SK-N-SH (cell line): ENCODE measurements around the gene NOXA1.
"Not testable (repeated sequence)": the region's sequence is repeated elsewhere in the genome, so short reads cannot be mapped to it uniquely, and the experiment has no call there.

Experiments used
- CHD2 ChIP-seq: fragments of 150-350 bp; IDR thresholded peaks from 2 replicates; pipeline ENCODE4 v1.6.1; 2018; ENCODE audit warnings: low read length; ENCODE audit not compliant: partially characterized antibody
- EP300 ChIP-seq, 2 experiments: IDR thresholded peaks; 2 replicates each; pipeline versions ENCODE4 v1.4.0 to v1.6.1; 2012; ENCODE audit warnings: borderline replicate concordance in 1 of 2, low read depth in 1 of 2, low read length in 1 of 2
- EZH2phosphoT487 ChIP-seq: fragments of 200-600 bp; sonication (generic); IDR thresholded peaks from 2 replicates; pipeline ENCODE4 v1.6.1; 2017; ENCODE audit warnings: low read depth, mixed run types, mild to moderate bottlenecking, antibody characterized with exemption, moderate library complexity, borderline replicate concordance
- FOSL2 ChIP-seq: IDR thresholded peaks from 2 replicates; pipeline ENCODE4 v1.4.0; 2012; ENCODE audit warnings: low read depth, mild to moderate bottlenecking, moderate library complexity, borderline replicate concordance
- FOXJ3 ChIP-seq: sonication (generic); formaldehyde crosslinking; IDR thresholded peaks from 2 replicates; pipeline ENCODE4 v1.5.1; 2020; ENCODE audit warnings: mild to moderate bottlenecking, missing genetic modification reagents
- FOXM1 ChIP-seq: IDR thresholded peaks from 2 replicates; pipeline ENCODE4 v1.4.0; 2012; ENCODE audit warnings: low read depth, mild to moderate bottlenecking
- JUND ChIP-seq: IDR thresholded peaks from 2 replicates; pipeline ENCODE4 v1.4.0; 2012
- TF ChIP-seq, protein P1 (sequence below): IDR thresholded peaks from 2 replicates; pipeline ENCODE4 v1.4.0; 2012; ENCODE audit warnings: low read depth
- TF ChIP-seq, protein P2 (sequence below): fragments of 200-600 bp; sonication (generic); IDR thresholded peaks from 2 replicates; pipeline ENCODE4 v1.6.1; 2017; ENCODE audit warnings: antibody characterized with exemption, mild to moderate bottlenecking, moderate library complexity
- TF ChIP-seq, protein P3 (sequence below): IDR thresholded peaks from 2 replicates; pipeline ENCODE4 v1.6.1; 2012; ENCODE audit warnings: mild to moderate bottlenecking, low read depth, low read length, moderate library complexity

DNA sequence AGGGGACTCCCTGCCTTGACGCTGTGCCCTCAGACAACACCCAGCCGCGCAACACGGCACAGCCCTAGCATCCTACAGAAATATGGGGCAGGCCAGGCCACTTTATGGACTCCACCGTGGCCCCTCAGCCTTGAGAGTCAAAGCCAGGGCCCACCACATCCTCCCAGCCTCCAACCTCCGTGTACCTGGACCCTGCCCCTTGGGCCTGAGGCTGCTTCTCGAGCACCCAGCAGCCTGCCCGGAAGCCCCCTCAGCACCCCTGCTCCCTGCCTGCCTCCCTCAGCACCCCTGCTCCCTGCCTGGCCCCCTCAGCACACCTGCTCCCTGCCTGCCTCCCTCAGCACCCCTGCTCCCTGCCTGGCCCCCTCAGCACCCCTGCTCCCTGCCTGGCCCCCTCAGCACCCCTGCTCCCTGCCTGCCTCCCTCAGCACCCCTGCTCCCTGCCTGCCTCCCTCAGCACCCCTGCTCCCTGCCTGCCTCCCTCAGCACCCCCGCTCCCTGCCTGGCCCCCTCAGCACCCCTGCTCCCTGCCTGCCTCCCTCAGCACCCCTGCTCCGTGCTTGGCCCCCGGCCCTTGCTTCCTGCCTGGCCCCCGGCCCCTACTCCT is 36.6 kb upstream of the NOXA1 start:
- TF ChIP-seq, protein P1, sequence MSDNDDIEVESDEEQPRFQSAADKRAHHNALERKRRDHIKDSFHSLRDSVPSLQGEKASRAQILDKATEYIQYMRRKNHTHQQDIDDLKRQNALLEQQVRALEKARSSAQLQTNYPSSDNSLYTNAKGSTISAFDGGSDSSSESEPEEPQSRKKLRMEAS: not testable (repeated sequence)
- TF ChIP-seq, protein P2, sequence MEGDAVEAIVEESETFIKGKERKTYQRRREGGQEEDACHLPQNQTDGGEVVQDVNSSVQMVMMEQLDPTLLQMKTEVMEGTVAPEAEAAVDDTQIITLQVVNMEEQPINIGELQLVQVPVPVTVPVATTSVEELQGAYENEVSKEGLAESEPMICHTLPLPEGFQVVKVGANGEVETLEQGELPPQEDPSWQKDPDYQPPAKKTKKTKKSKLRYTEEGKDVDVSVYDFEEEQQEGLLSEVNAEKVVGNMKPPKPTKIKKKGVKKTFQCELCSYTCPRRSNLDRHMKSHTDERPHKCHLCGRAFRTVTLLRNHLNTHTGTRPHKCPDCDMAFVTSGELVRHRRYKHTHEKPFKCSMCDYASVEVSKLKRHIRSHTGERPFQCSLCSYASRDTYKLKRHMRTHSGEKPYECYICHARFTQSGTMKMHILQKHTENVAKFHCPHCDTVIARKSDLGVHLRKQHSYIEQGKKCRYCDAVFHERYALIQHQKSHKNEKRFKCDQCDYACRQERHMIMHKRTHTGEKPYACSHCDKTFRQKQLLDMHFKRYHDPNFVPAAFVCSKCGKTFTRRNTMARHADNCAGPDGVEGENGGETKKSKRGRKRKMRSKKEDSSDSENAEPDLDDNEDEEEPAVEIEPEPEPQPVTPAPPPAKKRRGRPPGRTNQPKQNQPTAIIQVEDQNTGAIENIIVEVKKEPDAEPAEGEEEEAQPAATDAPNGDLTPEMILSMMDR: not testable (repeated sequence)
- TF ChIP-seq FOXJ3 (CRISPR knock-in tag); FOXM1; CHD2; FOSL2; EZH2phosphoT487; EP300 (IDR thresholded peaks at IDR 0.05; ENCODE audit: borderline replicate concordance in 1 of 2, low read depth in 1 of 2, low read length in 1 of 2); JUND: not testable (repeated sequence)
- TF ChIP-seq, protein P3, sequence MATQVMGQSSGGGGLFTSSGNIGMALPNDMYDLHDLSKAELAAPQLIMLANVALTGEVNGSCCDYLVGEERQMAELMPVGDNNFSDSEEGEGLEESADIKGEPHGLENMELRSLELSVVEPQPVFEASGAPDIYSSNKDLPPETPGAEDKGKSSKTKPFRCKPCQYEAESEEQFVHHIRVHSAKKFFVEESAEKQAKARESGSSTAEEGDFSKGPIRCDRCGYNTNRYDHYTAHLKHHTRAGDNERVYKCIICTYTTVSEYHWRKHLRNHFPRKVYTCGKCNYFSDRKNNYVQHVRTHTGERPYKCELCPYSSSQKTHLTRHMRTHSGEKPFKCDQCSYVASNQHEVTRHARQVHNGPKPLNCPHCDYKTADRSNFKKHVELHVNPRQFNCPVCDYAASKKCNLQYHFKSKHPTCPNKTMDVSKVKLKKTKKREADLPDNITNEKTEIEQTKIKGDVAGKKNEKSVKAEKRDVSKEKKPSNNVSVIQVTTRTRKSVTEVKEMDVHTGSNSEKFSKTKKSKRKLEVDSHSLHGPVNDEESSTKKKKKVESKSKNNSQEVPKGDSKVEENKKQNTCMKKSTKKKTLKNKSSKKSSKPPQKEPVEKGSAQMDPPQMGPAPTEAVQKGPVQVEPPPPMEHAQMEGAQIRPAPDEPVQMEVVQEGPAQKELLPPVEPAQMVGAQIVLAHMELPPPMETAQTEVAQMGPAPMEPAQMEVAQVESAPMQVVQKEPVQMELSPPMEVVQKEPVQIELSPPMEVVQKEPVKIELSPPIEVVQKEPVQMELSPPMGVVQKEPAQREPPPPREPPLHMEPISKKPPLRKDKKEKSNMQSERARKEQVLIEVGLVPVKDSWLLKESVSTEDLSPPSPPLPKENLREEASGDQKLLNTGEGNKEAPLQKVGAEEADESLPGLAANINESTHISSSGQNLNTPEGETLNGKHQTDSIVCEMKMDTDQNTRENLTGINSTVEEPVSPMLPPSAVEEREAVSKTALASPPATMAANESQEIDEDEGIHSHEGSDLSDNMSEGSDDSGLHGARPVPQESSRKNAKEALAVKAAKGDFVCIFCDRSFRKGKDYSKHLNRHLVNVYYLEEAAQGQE: not testable (repeated sequence)
